A549 (cell line): ENCODE data around the gene LTBP3. TPM values are rescaled to one million over a fixed set of nuclear protein-coding genes. Genes with fewer than 3 reads are reported as not detected.

ENCODE experiments used
- ATAC-seq, 2 experiments: fragments of 200-7000 bp in 1 of 2; fragments of >200 bp in 1 of 2; cut with Nextera tagmentation in 1 of 2; cut with Tn5 transposase in 1 of 2; 3 replicates each; pipeline versions ENCODE4 v1.8.0 to v1.9.1; 2018 to 2020; ENCODE audit warnings: mild to moderate bottlenecking in 1 of 2, moderate library complexity in 1 of 2
- CTCF ChIA-PET: fragments of 300-600 bp; sonication (Branson Sonifier 250); formaldehyde crosslinking; extraction: SDS; loops from one replicate; lab custom pipeline; 2021; ENCODE audit warnings: antibody characterized with exemption, inconsistent platforms; lab: Yijun Ruan, JAX
- POLR2A ChIA-PET: fragments of 350-600 bp; formaldehyde crosslinking; extraction: SDS; loops from one replicate; lab custom pipeline; 2021; ENCODE audit warnings: antibody characterized with exemption, inconsistent platforms; lab: Yijun Ruan, JAX
- DNase-seq, 2 experiments: peaks; one replicate each; pipeline versions ENCODE4 v3.0.0 to v3.0.0-alpha.2; 2011 to 2016; ENCODE audit warnings: low read depth in 1 of 2, low spot score in 1 of 2
- FAIRE-seq: peaks from 2 replicates; lab custom pipeline; 2011; peaks lifted over from hg19 to GRCh38; lab: Jason Lieb, UNC
- H3K27ac ChIP-seq, 2 experiments: fragments of >200 bp; sonication (Bioruptor Twin); formaldehyde crosslinking; 3 replicates each; pipeline ENCODE4 v1.5.1; 2016 to 2017
- H3K4me1 ChIP-seq: fragments of >200 bp; sonication (Bioruptor Twin); formaldehyde crosslinking; 3 replicates; pipeline ENCODE4 v1.6.1; 2016
- H3K4me2 ChIP-seq: fragments of >200 bp; sonication (Bioruptor Twin); formaldehyde crosslinking; 3 replicates; pipeline ENCODE4 v1.6.1; 2016
- H3K4me3 ChIP-seq: fragments of >200 bp; sonication (Bioruptor Twin); formaldehyde crosslinking; 3 replicates; pipeline ENCODE4 v1.5.1; 2016
- H3K9me3 ChIP-seq: fragments of >200 bp; sonication (Bioruptor Twin); formaldehyde crosslinking; 3 replicates; pipeline ENCODE4 v1.6.1; 2016
- ATOH8 ChIP-seq: fragments of 250-450 bp; sonication (Bioruptor Pico); IDR thresholded peaks from 2 replicates; pipeline ENCODE4 v1.5.0; 2020; ENCODE audit warnings: low read depth, mild to moderate bottlenecking, moderate library complexity
- BCL3 ChIP-seq: fragments of >200 bp; sonication (Bioruptor Twin); formaldehyde crosslinking; IDR thresholded peaks from 3 replicates; pipeline ENCODE4 v1.6.1; 2016
- CBX2 ChIP-seq: fragments of 200-600 bp; sonication (generic); IDR thresholded peaks from 2 replicates; pipeline ENCODE4 v1.6.1; 2016; ENCODE audit warnings: low read depth, mild to moderate bottlenecking, borderline replicate concordance
- CEBPB ChIP-seq, 2 experiments: fragments of >200 bp in 1 of 2; sonication (Bioruptor Twin) in 1 of 2; formaldehyde crosslinking in 1 of 2; IDR thresholded peaks; 2 replicates each; pipeline ENCODE4 v1.6.1; 2012 to 2016
- CHD4 ChIP-seq: fragments of 200-600 bp; sonication (generic); IDR thresholded peaks from 2 replicates; pipeline ENCODE4 v1.6.1; 2016; ENCODE audit warnings: antibody characterized with exemption, mild to moderate bottlenecking, borderline replicate concordance
- EHF ChIP-seq: fragments of 250-450 bp; sonication (Bioruptor Pico); IDR thresholded peaks from 2 replicates; pipeline ENCODE4 v1.5.0; 2020; ENCODE audit warnings: mild to moderate bottlenecking
- EP300 ChIP-seq, 2 experiments: fragments of >200 bp; sonication (Bioruptor Twin); formaldehyde crosslinking; IDR thresholded peaks; 2 replicates in 1 of 2; 3 replicates in 1 of 2; pipeline ENCODE4 v1.6.1; 2016 to 2017
- ESRRA ChIP-seq: fragments of 150-350 bp; IDR thresholded peaks from 2 replicates; pipeline ENCODE4 v1.6.1; 2014; ENCODE audit warnings: mild to moderate bottlenecking, low read length, borderline replicate concordance
- GATA3 ChIP-seq: IDR thresholded peaks from 2 replicates; pipeline ENCODE4 v1.6.1; 2012; ENCODE audit warnings: borderline replicate concordance
- HES2 ChIP-seq: fragments of >200 bp; sonication (Bioruptor Twin); formaldehyde crosslinking; IDR thresholded peaks from 2 replicates; pipeline ENCODE4 v1.6.1; 2016
- HEYL ChIP-seq: fragments of 250-450 bp; sonication (Bioruptor Pico); IDR thresholded peaks from 2 replicates; pipeline ENCODE4 v1.8.0; 2021; ENCODE audit warnings: mild to moderate bottlenecking, moderate library complexity
- HOXA7 ChIP-seq: fragments of 250-450 bp; sonication (Bioruptor Pico); IDR thresholded peaks from 2 replicates; pipeline ENCODE4 v1.5.0; 2020; ENCODE audit warnings: mild to moderate bottlenecking, moderate library complexity
- HOXB13 ChIP-seq: fragments of 250-450 bp; sonication (Bioruptor Pico); IDR thresholded peaks from 2 replicates; pipeline ENCODE4 v1.5.0; 2020; ENCODE audit warnings: low read depth, mild to moderate bottlenecking, moderate library complexity
- JUNB ChIP-seq: fragments of >200 bp; sonication (Bioruptor Twin); formaldehyde crosslinking; IDR thresholded peaks from 2 replicates; pipeline ENCODE4 v1.6.1; 2016
- KDM5A ChIP-seq: fragments of 200-600 bp; sonication (generic); IDR thresholded peaks from 2 replicates; pipeline ENCODE4 v1.6.1; 2016; ENCODE audit warnings: antibody characterized with exemption, mild to moderate bottlenecking
- MAFK ChIP-seq: fragments of 450-650 bp; IDR thresholded peaks from 2 replicates; pipeline ENCODE4 v1.6.1; 2014; ENCODE audit not compliant: partially characterized antibody
- MYC ChIP-seq: IDR thresholded peaks from 2 replicates; pipeline ENCODE4 v1.6.1; 2012; ENCODE audit warnings: mild to moderate bottlenecking, inconsistent platforms, low read length, improper control_type of control experiment, borderline replicate concordance
- NFE2L2 ChIP-seq: fragments of 150-350 bp; conservative IDR thresholded peaks from 2 replicates; pipeline ENCODE4 v1.6.1; 2014; ENCODE audit warnings: low read length
- NPAS2 ChIP-seq: fragments of 250-450 bp; sonication (Bioruptor Pico); IDR thresholded peaks from 2 replicates; pipeline ENCODE4 v1.8.0; 2022; ENCODE audit warnings: mild to moderate bottlenecking, moderate library complexity, borderline replicate concordance
- POLR2A ChIP-seq: IDR thresholded peaks from 2 replicates; pipeline ENCODE4 v1.6.1; 2012; ENCODE audit warnings: mild to moderate bottlenecking, low read length
- POLR2AphosphoS2 ChIP-seq: conservative IDR thresholded peaks from 2 replicates; pipeline ENCODE4 v1.6.1; 2012; ENCODE audit warnings: low read length, improper control_type of control experiment, inconsistent platforms
- RARB ChIP-seq: fragments of 250-450 bp; sonication (Bioruptor Pico); IDR thresholded peaks from 2 replicates; pipeline ENCODE4 v1.8.0; 2021; ENCODE audit warnings: mild to moderate bottlenecking, moderate library complexity
- RCOR1 ChIP-seq: fragments of 150-350 bp; IDR thresholded peaks from 2 replicates; pipeline ENCODE4 v1.6.1; 2014; ENCODE audit warnings: antibody characterized with exemption, low read length, low read depth
- REST ChIP-seq: fragments of 200-600 bp; sonication (generic); IDR thresholded peaks from 2 replicates; pipeline ENCODE4 v1.6.1; 2016; ENCODE audit warnings: antibody characterized with exemption, mild to moderate bottlenecking, moderate library complexity
- RFX5 ChIP-seq: fragments of 450-650 bp; IDR thresholded peaks from 2 replicates; pipeline ENCODE4 v1.7.1; 2014; ENCODE audit warnings: antibody characterized with exemption, mild to moderate bottlenecking, moderate library complexity
- SREBF2 ChIP-seq: fragments of 450-650 bp; IDR thresholded peaks from 2 replicates; pipeline ENCODE4 v1.6.1; 2014; ENCODE audit warnings: mild to moderate bottlenecking, moderate library complexity
- TP53 ChIP-seq: fragments of 250-450 bp; sonication (Bioruptor Pico); IDR thresholded peaks from 2 replicates; pipeline ENCODE4 v1.5.0; 2021; ENCODE audit warnings: mild to moderate bottlenecking, moderate library complexity
- ZSCAN20 ChIP-seq: fragments of 250-450 bp; sonication (Bioruptor Pico); IDR thresholded peaks from 2 replicates; pipeline ENCODE4 v1.8.0; 2022; ENCODE audit warnings: mild to moderate bottlenecking, moderate library complexity
- WGBS: methylation state at CpG from one replicate; pipeline ENCODE4 v1.1.6; 2017; ENCODE audit errors: missing lambda C conversion rate; 5-methylcytosine and 5-hydroxymethylcytosine counted together
- polyA plus RNA-seq, 4 experiments: library from polyadenylated mRNA; depleted of rRNA in 3 of 4; stranded (reverse); fragments of >200 nt; fragmentation: RNase III in 1 of 4; extraction: RNeasy Plus Mini Kit Qiagen cat#74134 plus additional on column Dnase treatment in 1 of 4; gene quantifications; 2 replicates in 3 of 4; 3 replicates in 1 of 4; pipeline ENCODE4 v1.2.3, GENCODE V29; 2011 to 2017

The LTBP3 gene
- polyA plus RNA-seq, 2 of the 4 experiments (the other 2 are of a cell fraction) = 28.6 to 123 TPM

- H3K9me3 ChIP-seq = no peaks in the 10 kb centered on the region
- ATAC-seq (no peak), FAIRE-seq (no peak), DNase-seq (no peak)
- ChIA-PET POLR2A (interaction anchor here (0.5 kb wide), 1 partner anchor 509 kb away, joined by 6 read pairs; no protein-coding TSS in a partner anchor), CTCF (interaction anchor here (1.2 to 20.1 kb wide), 3 partner anchors 10 to 28 kb away, joined by 4 to 249 read pairs (median 9); partner anchors contain the start of genes KCNK7 and MAP3K11)
- H3K4me2 ChIP-seq = no peak overlapping the region
- H3K4me1 ChIP-seq = no peaks in the 10 kb centered on the region; the same call in 2 of the 3 replicates
- TF ChIP-seq KDM5A = no peak
- TF ChIP-seq ATOH8 (CRISPR knock-in tag) = no peak
- TF ChIP-seq MAFK = no peak
- no peak for TF ChIP-seq REST
- TF ChIP-seq HOXA7 (CRISPR knock-in tag) = no peak
- TF ChIP-seq CEBPB (IDR thresholded peaks at IDR 0.05) = no peak
- no peak for TF ChIP-seq BCL3
- no peak for TF ChIP-seq POLR2AphosphoS2
- no peak overlapping the region for H3K4me3 ChIP-seq
- no peak overlapping the region for H3K27ac ChIP-seq
- WGBS = 95% methylated on average over 43 of the region's 49 CpGs
These were observed 41.2 kb upstream of the LTBP3 start for GRCh38 chr11:65599216-65599954.

- Histone ChIP-seq H3K9me3 (no peaks in the 10 kb centered on the region), H3K4me1 (no peaks in the 10 kb centered on the region; the same call in 2 of the 3 replicates), H3K4me3 (no peak overlapping the region), H3K4me2 (no peak overlapping the region), H3K27ac (no peak overlapping the region)
- ATAC-seq (no peak), FAIRE-seq (no peak), DNase-seq (no peak)
- POLR2A ChIA-PET = no interaction called here
- WGBS = 93% methylated on average over 13 of the region's 16 CpGs
- CTCF ChIA-PET = interaction anchor here (0.8 to 20.1 kb wide), 3 partner anchors 9 to 196 kb away, joined by 3 to 249 read pairs (median 3); partner anchors contain the start of gene KCNK7
- no peak for TF ChIP-seq NPAS2 (CRISPR knock-in tag)
- TF ChIP-seq CBX2 = no peak
- no peak for TF ChIP-seq RFX5
- no peak for TF ChIP-seq RARB (CRISPR knock-in tag)
These were observed 40.1 kb upstream of the LTBP3 start for GRCh38 chr11:65598258-65598699.

GRCh38 chr11:65596520-65596919 lies 38.4 kb upstream of the LTBP3 start:
- ATAC-seq = no peak
- FAIRE-seq = no peak
- Histone ChIP-seq H3K4me2 (no peak overlapping the region), H3K4me3 (no peak overlapping the region), H3K27ac (no peak overlapping the region), H3K4me1 (no peaks in the 10 kb centered on the region; the same call in 2 of the 3 replicates), H3K9me3 (no peaks in the 10 kb centered on the region)
- ChIA-PET CTCF (interaction anchor here (0.9 to 20.1 kb wide), 6 partner anchors 7 to 181 kb away, joined by 3 to 249 read pairs (median 88); partner anchors contain the start of genes EHBP1L1, FAM89B, KCNK7 and MAP3K11), POLR2A (interaction anchor here (1.0 kb wide), 1 partner anchor 19 kb away, joined by 3 read pairs; the partner anchor contains the start of gene PCNX3)
- 90% methylated on average over 1 of the region's 6 CpGs for WGBS
- no peak for DNase-seq
- no peak for TF ChIP-seq ZSCAN20
- no peak for TF ChIP-seq CHD4
- TF ChIP-seq RCOR1 = no peak
- no peak for TF ChIP-seq RARB (CRISPR knock-in tag)
- TF ChIP-seq POLR2A = no peak
- no peak for TF ChIP-seq NFE2L2
- TF ChIP-seq EP300 (IDR thresholded peaks at IDR 0.05) = no peak
- TF ChIP-seq JUNB = no peak
- TF ChIP-seq ESRRA = no peak
- TF ChIP-seq EHF (CRISPR knock-in tag) = no peak
- TF ChIP-seq SREBF2 = no peak
- TF ChIP-seq TP53 = no peak
- TF ChIP-seq MYC = no peak
- TF ChIP-seq HEYL = no peak
- no peak for TF ChIP-seq NPAS2 (CRISPR knock-in tag)
- no peak for TF ChIP-seq GATA3
- TF ChIP-seq HOXB13 = no peak
- no peak for TF ChIP-seq HES2
